Stimulated activated effector memory CD8-positive, alpha-beta T cell treated with anti-CD3 and anti-CD28 coated beads, Interleukin-12 subunit alpha, Interleukin-12 subunit beta, amount 100 ng/mL, for 72 hours (primary cell): ENCODE results near the gene EIF3B.
A peak's percentile ranks its signal among the peaks of the same experiment; 100 is the strongest.
"Not testable (repeated sequence)": the region's sequence is repeated elsewhere in the genome, so short reads cannot be mapped to it uniquely, and the experiment has no call there.

Source experiments
- ATAC-seq: fragments of 150-1000 bp; cut with Tn5 transposase; 2 replicates; pipeline ENCODE4 v1.10.0; 2021
- DNase-seq, 2 donors: peaks; one replicate each; pipeline ENCODE4 v3.0.0; 2021 to 2022; ENCODE audit warnings: low spot score in 2 of 2
- H3K27ac Mint-ChIP-seq: one replicate; pipeline ENCODE4 v1.8.0; 2022; ENCODE audit warnings: mild to moderate bottlenecking, mixed read lengths
- H3K36me3 Mint-ChIP-seq: one replicate; pipeline ENCODE4 v1.8.0; 2022; ENCODE audit warnings: mild to moderate bottlenecking, mixed read lengths
- H3K4me1 Mint-ChIP-seq: one replicate; pipeline ENCODE4 v1.8.0; 2022; ENCODE audit warnings: mixed read lengths
- H3K4me3 Mint-ChIP-seq: one replicate; pipeline ENCODE4 v1.8.0; 2022; ENCODE audit warnings: mild to moderate bottlenecking, mixed read lengths
- H3K9me3 Mint-ChIP-seq: one replicate; pipeline ENCODE4 v1.8.0; 2022; ENCODE audit warnings: mixed read lengths

Gene EIF3B

GRCh38 chr7:2326951-2327350 lies 27.7 kb upstream of the EIF3B start:
- DNase-seq: no peak

GRCh38 chr7:2330493-2330892 lies 24.1 kb upstream of the EIF3B start:
- Mint-ChIP-seq H3K36me3 (no peaks in the 10 kb centered on the region), H3K9me3 (no peaks in the 10 kb centered on the region), H3K4me3 (no peak overlapping the region), H3K4me1 (no peaks in the 10 kb centered on the region), H3K27ac (no peak overlapping the region)
- DNase-seq (no peak), ATAC-seq (no peak)

More at GRCh38 chr7:2326951-2327350, 27.7 kb upstream of the EIF3B start:
- H3K36me3 Mint-ChIP-seq: no peaks in the 10 kb centered on the region
- no peak for ATAC-seq
- H3K27ac Mint-ChIP-seq: no peak overlapping the region
- no peak overlapping the region for H3K4me3 Mint-ChIP-seq
- H3K4me1 Mint-ChIP-seq: no peaks in the 10 kb centered on the region
- H3K9me3 Mint-ChIP-seq: no peaks in the 10 kb centered on the region

GRCh38 chr7:2331707-2332106 lies 22.9 kb upstream of the EIF3B start:
- ATAC-seq: no peak
- DNase-seq: no peak
- no peaks in the 10 kb centered on the region for H3K36me3 Mint-ChIP-seq
- H3K4me1 Mint-ChIP-seq: no peaks in the 10 kb centered on the region
- H3K4me3 Mint-ChIP-seq: no peak overlapping the region
- no peaks in the 10 kb centered on the region for H3K9me3 Mint-ChIP-seq
- H3K27ac Mint-ChIP-seq: no peak overlapping the region

GRCh38 chr7:2332606-2333231 lies 21.9 kb upstream of the EIF3B start:
- not testable (repeated sequence) for H3K9me3 Mint-ChIP-seq, H3K4me3 Mint-ChIP-seq, ATAC-seq, H3K36me3 Mint-ChIP-seq, DNase-seq, H3K4me1 Mint-ChIP-seq
- peak overlapping the region; percentile 35 for H3K27ac Mint-ChIP-seq

GRCh38 chr7:2336626-2337299 lies 17.9 kb upstream of the EIF3B start:
- Mint-ChIP-seq H3K4me3 (no peak overlapping the region), H3K27ac (peak overlapping the region; percentile 48), H3K36me3 (no peaks in the 10 kb centered on the region), H3K9me3 (no peaks in the 10 kb centered on the region), H3K4me1 (no peaks in the 10 kb centered on the region)
- ATAC-seq (no peak), DNase-seq (no peak)

GRCh38 chr7:2347351-2348063 lies 7.1 kb upstream of the EIF3B start:
- not testable (repeated sequence) for DNase-seq, H3K4me1 Mint-ChIP-seq, H3K27ac Mint-ChIP-seq, H3K9me3 Mint-ChIP-seq, H3K36me3 Mint-ChIP-seq, H3K4me3 Mint-ChIP-seq
- peak; percentile 40 for ATAC-seq

- ATAC-seq: no peak
- no peaks in the 10 kb centered on the region for H3K4me1 Mint-ChIP-seq
Observed at GRCh38 chr7:2350055-2350454, 4.6 kb upstream of the EIF3B start.

GRCh38 chr7:2350861-2351260 lies 3.8 kb upstream of the EIF3B start:
- H3K4me3 Mint-ChIP-seq: no peak overlapping the region
- no peak overlapping the region for H3K27ac Mint-ChIP-seq
- no peak for ATAC-seq
- DNase-seq: no peak
- peaks cover 24% of the 10 kb centered on the region for H3K36me3 Mint-ChIP-seq
- H3K9me3 Mint-ChIP-seq: no peaks in the 10 kb centered on the region
- H3K4me1 Mint-ChIP-seq: no peaks in the 10 kb centered on the region

More at GRCh38 chr7:2350055-2350454, 4.6 kb upstream of the EIF3B start:
- Mint-ChIP-seq H3K27ac (no peak overlapping the region), H3K4me3 (no peak overlapping the region), H3K36me3 (peaks cover 17% of the 10 kb centered on the region), H3K9me3 (no peaks in the 10 kb centered on the region)
- DNase-seq: no peak

GRCh38 chr7:2353113-2353935 lies 1.3 kb upstream of the EIF3B start:
- ATAC-seq: no peak
- peak overlapping the region; percentile 88 for H3K4me3 Mint-ChIP-seq
- peak overlapping the region; percentile 100 for H3K27ac Mint-ChIP-seq
- no peaks in the 10 kb centered on the region for H3K9me3 Mint-ChIP-seq
- peaks cover 49% of the 10 kb centered on the region for H3K36me3 Mint-ChIP-seq
- peaks cover 14% of the 10 kb centered on the region for H3K4me1 Mint-ChIP-seq
- DNase-seq: no peak

GRCh38 chr7:2353936-2354185 lies 766 bp upstream of the EIF3B start:
- peak overlapping the region; percentile 100 for H3K27ac Mint-ChIP-seq
- ATAC-seq: peak; percentile 81
- DNase-seq: no peak
- peaks cover 54% of the 10 kb centered on the region for H3K36me3 Mint-ChIP-seq
- peak overlapping the region; percentile 88 for H3K4me3 Mint-ChIP-seq
- H3K4me1 Mint-ChIP-seq: peaks cover 14% of the 10 kb centered on the region
- H3K9me3 Mint-ChIP-seq: no peaks in the 10 kb centered on the region

GRCh38 chr7:2354939-2355704 lies 495 bp downstream of the EIF3B start:
- peaks cover 27% of the 10 kb centered on the region for H3K4me1 Mint-ChIP-seq
- ATAC-seq (peak; percentile 9), DNase-seq (peak in 1 of 2 donors; percentile 68)
- peaks cover 67% of the 10 kb centered on the region for H3K36me3 Mint-ChIP-seq
- peak overlapping the region; percentile 100 for H3K27ac Mint-ChIP-seq
- no peaks in the 10 kb centered on the region for H3K9me3 Mint-ChIP-seq
- peak overlapping the region; percentile 88 for H3K4me3 Mint-ChIP-seq

- Mint-ChIP-seq H3K36me3 (peaks cover 72% of the 10 kb centered on the region), H3K4me3 (peak overlapping the region; percentile 88), H3K9me3 (no peaks in the 10 kb centered on the region), H3K4me1 (peaks cover 32% of the 10 kb centered on the region), H3K27ac (peak overlapping the region; percentile 100)
- DNase-seq: no peak
- ATAC-seq: no peak
Observed at GRCh38 chr7:2355705-2356008, 1.0 kb downstream of the EIF3B start.

GRCh38 chr7:2357165-2357564 lies 2.5 kb downstream of the EIF3B start:
- DNase-seq: no peak
- Mint-ChIP-seq H3K4me1 (peaks cover 34% of the 10 kb centered on the region), H3K36me3 (peaks cover 87% of the 10 kb centered on the region), H3K27ac (peak overlapping the region; percentile 6), H3K4me3 (peak overlapping the region; percentile 88), H3K9me3 (no peaks in the 10 kb centered on the region)
- ATAC-seq: no peak

GRCh38 chr7:2357571-2357970 lies 2.9 kb downstream of the EIF3B start:
- Mint-ChIP-seq H3K27ac (peak overlapping the region; percentile 6), H3K4me3 (peak overlapping the region; percentile 88), H3K36me3 (peaks cover 91% of the 10 kb centered on the region), H3K9me3 (no peaks in the 10 kb centered on the region), H3K4me1 (peaks cover 34% of the 10 kb centered on the region)
- no peak for ATAC-seq
- no peak for DNase-seq
